HepG2 (cell line): ENCODE data around the gene TLR3. TPM values are rescaled to one million over a fixed set of nuclear protein-coding genes. Genes with fewer than 3 reads are reported as not detected.

ENCODE experiments used
- ATAC-seq: fragments of 200-7000 bp; cut with Tn5 transposase; 3 replicates; pipeline ENCODE4 v1.9.1; 2020; ENCODE audit warnings: mild to moderate bottlenecking, moderate library complexity
- BruUV-seq: library from RNA; stranded (reverse); fragments of 400-500 nt; replicated peaks from 2 replicates; lab custom pipeline; 2021; lab: Mats Ljungman, UMichigan
- CTCF ChIA-PET: fragments of 300-600 bp; formaldehyde crosslinking; extraction: SDS; loops from one replicate; lab custom pipeline; 2021; ENCODE audit warnings: low total read pairs, inconsistent platforms, low intra/inter-chr PET ratio; lab: Yijun Ruan, JAX
- POLR2A ChIA-PET: fragments of 350-600 bp; sonication (Branson Sonifier 250); formaldehyde crosslinking; loops from one replicate; lab custom pipeline; 2020; ENCODE audit warnings: antibody characterized with exemption, inconsistent platforms; lab: Yijun Ruan, JAX
- DNase-seq: peaks from one replicate; pipeline ENCODE4 v3.0.0-alpha.2; 2015; ENCODE audit warnings: low spot score
- FAIRE-seq: peaks from 3 replicates; lab custom pipeline; 2011; peaks lifted over from hg19 to GRCh38; lab: Jason Lieb, UNC
- H2AFZ ChIP-seq: one replicate; pipeline ENCODE4 v1.6.1; 2011; ENCODE audit warnings: low read length, inconsistent platforms
- H3K27ac ChIP-seq: fragments of 300-600 bp; 3 replicates; pipeline ENCODE4 v1.8.0; 2011; ENCODE audit warnings: mixed run types, mild to moderate bottlenecking, mixed read lengths, low read length, inconsistent platforms; ENCODE audit not compliant: insufficient read depth; ENCODE audit errors: extremely low read length
- H3K27me3 ChIP-seq, 2 experiments: fragments of 200-600 bp in 1 of 2; 2 replicates in 1 of 2; 3 replicates in 1 of 2; pipeline versions ENCODE4 v1.6.0 to v1.8.0; 2011; ENCODE audit warnings: low read length in 2 of 2, mild to moderate bottlenecking in 2 of 2, moderate library complexity in 2 of 2, inconsistent platforms in 1 of 2; ENCODE audit not compliant: insufficient read depth in 2 of 2, control insufficient read depth in 1 of 2
- H3K36me3 ChIP-seq, 2 experiments: fragments of 200-600 bp in 1 of 2; replicated peaks in 1 of 2; 2 replicates in 1 of 2; 3 replicates in 1 of 2; pipeline versions ENCODE4 v1.5.1 to v1.8.0; 2011; ENCODE audit warnings: low read length in 2 of 2, inconsistent platforms in 1 of 2; ENCODE audit not compliant: insufficient read depth in 2 of 2, control insufficient read depth in 1 of 2
- H3K4me1 ChIP-seq: 2 replicates; pipeline ENCODE4 v1.5.1; 2012; ENCODE audit warnings: low read length, inconsistent platforms; ENCODE audit not compliant: insufficient read depth
- H3K4me2 ChIP-seq: 2 replicates; pipeline ENCODE4 v1.6.0; 2011; ENCODE audit warnings: low read depth, low read length, inconsistent platforms
- H3K4me3 ChIP-seq, 3 experiments: fragments of 200-600 bp in 1 of 3; sonication (generic), shearing (Covaris generic) in 1 of 3; replicated peaks in 1 of 3; 2 replicates each; pipeline ENCODE4 v1.5.1; 2011 to 2016; ENCODE audit warnings: low read length in 3 of 3, inconsistent platforms in 2 of 3, low read depth in 2 of 3, mild to moderate bottlenecking in 2 of 3, control low read depth in 1 of 3, mixed read lengths in 1 of 3; ENCODE audit not compliant: insufficient read depth in 1 of 3
- H3K79me2 ChIP-seq: one replicate; pipeline ENCODE4 v1.6.1; 2011; ENCODE audit warnings: low read length, inconsistent platforms; ENCODE audit not compliant: insufficient read depth
- H3K9ac ChIP-seq: 2 replicates; pipeline ENCODE4 v1.6.0; 2011; ENCODE audit warnings: mild to moderate bottlenecking, low read depth, low read length, inconsistent platforms; ENCODE audit not compliant: insufficient read depth
- H3K9me3 ChIP-seq: 2 replicates; pipeline ENCODE4 v1.5.1; 2012; ENCODE audit warnings: mild to moderate bottlenecking, low read length
- H4K20me1 ChIP-seq: 2 replicates; pipeline ENCODE4 v1.6.0; 2011; ENCODE audit warnings: inconsistent platforms, mild to moderate bottlenecking, low read length, moderate library complexity; ENCODE audit not compliant: insufficient read depth
- CHD4 ChIP-seq: fragments of 200-600 bp; sonication (generic); IDR thresholded peaks from 2 replicates; pipeline ENCODE4 v1.7.0; 2017; ENCODE audit warnings: mild to moderate bottlenecking, low read length, borderline replicate concordance
- MZF1 ChIP-seq: sonication (generic); formaldehyde crosslinking; IDR thresholded peaks from 2 replicates; pipeline ENCODE4 v1.8.1; 2023; ENCODE audit warnings: mild to moderate bottlenecking, missing genetic modification reagents, borderline replicate concordance
- NFKBIZ ChIP-seq: IDR thresholded peaks from 2 replicates; pipeline ENCODE4 v1.6.1; 2018; ENCODE audit warnings: missing genetic modification reagents, missing compliant biosample characterization
- RAD21 ChIP-seq: fragments of 450-650 bp; formaldehyde crosslinking; IDR thresholded peaks from 2 replicates; pipeline ENCODE4 v1.5.0; 2020; ENCODE audit warnings: mild to moderate bottlenecking
- ZFP41 ChIP-seq: sonication (generic); formaldehyde crosslinking; IDR thresholded peaks from 2 replicates; pipeline ENCODE4 v1.4.0; 2020; ENCODE audit warnings: mild to moderate bottlenecking, missing genetic modification reagents, borderline replicate concordance
- ZNF251 ChIP-seq: sonication (generic); formaldehyde crosslinking; IDR thresholded peaks from 2 replicates; pipeline ENCODE4 v1.9.0; 2021; ENCODE audit warnings: mild to moderate bottlenecking, missing genetic modification reagents
- ZNF570 ChIP-seq: sonication (generic); formaldehyde crosslinking; IDR thresholded peaks from 2 replicates; pipeline ENCODE4 v1.4.0; 2020; ENCODE audit warnings: mild to moderate bottlenecking, missing genetic modification reagents, borderline replicate concordance
- ZNF737 ChIP-seq: sonication (generic); formaldehyde crosslinking; IDR thresholded peaks from 2 replicates; pipeline ENCODE4 v1.5.0; 2020; ENCODE audit warnings: missing genetic modification reagents, mild to moderate bottlenecking, borderline replicate concordance
- WGBS: methylation state at CpG from one replicate; pipeline ENCODE4 v1.1.6; 2017; ENCODE audit warnings: low lambda C conversion rate; 5-methylcytosine and 5-hydroxymethylcytosine counted together
- in situ Hi-C: cut with HindIII; loops from 2 replicates; pipeline ENCODE4 v1.10.0; 2017; ENCODE audit warnings: low pct_unique_long_range_greater_than_20kb; ENCODE audit not compliant: extremely low pct_ligation_motif_present
- intact Hi-C: fragments of 100-400 bp; cut with micrococcal nuclease; formaldehyde crosslinking; loops from one replicate; pipeline ENCODE4 v1.10.0; 2022; ENCODE audit not compliant: unreplicated experiment
- polyA plus RNA-seq, 8 experiments: library from polyadenylated mRNA; depleted of rRNA in 3 of 8; stranded (reverse) in 7 of 8; unstranded in 1 of 8; fragments of >200 nt; fragmentation: Illumina TruSeq in 4 of 8; extraction: Trizol in 4 of 8; gene quantifications; 2 replicates each; pipeline versions ENCODE4 v1.2.1 to v1.2.3, GENCODE V29; 2011 to 2016; ENCODE audit warnings: low read depth in 4 of 8, missing spikeins in 1 of 8, mixed read lengths in 1 of 8; ENCODE audit not compliant: insufficient read depth in 1 of 8
- total RNA-seq, 5 experiments: library from RNA; depleted of rRNA; stranded (reverse); fragments of >200 nt; fragmentation: Illumina TruSeq; extraction: Trizol; gene quantifications; 2 replicates each; pipeline ENCODE4 v1.2.3, GENCODE V29; 2016; ENCODE audit warnings: low read depth in 1 of 5
- TF ChIP-seq, protein P1 (sequence below): IDR thresholded peaks from 2 replicates; pipeline ENCODE4 v1.6.1; 2012; ENCODE audit warnings: inconsistent platforms

Gene TLR3
- total and polyA plus RNA-seq, 2 of the 13 experiments (the other 11 are each of a cell fraction or from before 2014, with no cell fraction given), result 0.11 to 0.38 TPM

DNA sequence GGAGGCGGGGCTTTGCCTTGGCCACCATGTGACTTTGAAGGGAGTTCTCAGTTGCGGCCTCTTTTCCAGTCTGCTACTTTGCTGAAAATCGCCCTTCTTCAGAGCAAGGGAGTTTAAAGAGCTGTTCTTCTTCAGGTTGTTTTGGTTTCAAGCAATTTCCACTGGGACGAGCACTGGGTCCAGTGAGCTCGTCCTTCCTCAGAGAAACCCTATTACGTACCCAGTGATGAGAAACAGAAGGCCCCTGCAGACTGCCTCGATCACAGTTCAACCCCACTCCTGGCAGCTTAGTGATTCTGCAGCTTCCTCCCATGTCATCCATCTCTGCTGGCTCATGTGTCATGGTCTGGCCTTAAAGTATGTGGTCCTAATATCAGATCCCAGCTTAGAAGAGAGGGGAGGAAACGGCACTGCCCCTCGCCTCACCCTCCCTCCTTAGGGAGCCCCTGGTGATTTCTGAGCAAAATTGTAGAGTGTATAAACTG lies 27.8 kb downstream of the TLR3 start:
- Histone ChIP-seq H3K36me3 (no peaks in the 10 kb centered on the region), H3K4me2 (no peak overlapping the region), H3K9me3 (no peaks in the 10 kb centered on the region), H3K27me3 (peaks cover 2 to 23% of the 10 kb centered on the region in 2 experiments; a peak in 3 of 5 replicates), H3K79me2 (no peaks in the 10 kb centered on the region), H2AFZ (no peak overlapping the region), H3K4me3 (no peak overlapping the region), H3K9ac (no peak overlapping the region), H3K27ac (no peak overlapping the region), H4K20me1 (no peaks in the 10 kb centered on the region), H3K4me1 (no peaks in the 10 kb centered on the region; the same call in 1 of the 2 replicates)
- TF ChIP-seq NFKBIZ (no peak), ZFP41 (no peak), ZNF251 (CRISPR knock-in tag) (no peak), CHD4 (no peak), MZF1 (no peak)
- TF ChIP-seq, protein P1, sequence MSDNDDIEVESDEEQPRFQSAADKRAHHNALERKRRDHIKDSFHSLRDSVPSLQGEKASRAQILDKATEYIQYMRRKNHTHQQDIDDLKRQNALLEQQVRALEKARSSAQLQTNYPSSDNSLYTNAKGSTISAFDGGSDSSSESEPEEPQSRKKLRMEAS, result no peak
- CTCF ChIA-PET, result no interaction called here
- DNase-seq (no peak), ATAC-seq (no peak), FAIRE-seq (no peak)
- 32% methylated on average over 8 of the region's 9 CpGs for WGBS
- no TSS peak for BruUV-seq
- in situ Hi-C loops, result no loop called here
- intact Hi-C loops, result no loop called here
- POLR2A ChIA-PET, result no interaction called here

DNA sequence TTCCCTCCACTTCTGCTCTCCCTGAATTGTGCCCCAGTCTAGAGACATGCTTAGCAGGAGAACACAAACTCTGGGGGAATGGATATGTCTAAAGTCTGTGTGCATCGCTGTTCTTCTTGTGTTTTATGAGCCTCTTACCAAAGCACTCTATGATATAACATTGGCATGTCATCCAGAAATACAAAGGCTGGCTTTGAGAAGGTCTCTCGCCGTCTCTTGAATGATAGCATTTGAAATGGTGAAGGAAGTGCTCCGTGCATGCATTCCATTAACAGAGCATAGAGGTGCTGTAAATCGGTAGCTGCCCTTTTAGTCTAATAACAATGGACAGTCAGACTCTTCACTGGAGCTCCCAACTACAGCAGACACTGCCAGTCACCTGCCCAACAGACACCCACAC lies 28.4 kb downstream of the TLR3 start:
- Histone ChIP-seq H3K4me1 (no peaks in the 10 kb centered on the region; the same call in 1 of the 2 replicates), H3K4me2 (no peak overlapping the region), H3K4me3 (no peak overlapping the region), H2AFZ (no peak overlapping the region), H3K79me2 (no peaks in the 10 kb centered on the region), H3K27me3 (peaks cover 2 to 23% of the 10 kb centered on the region in 2 experiments; a peak in 3 of 5 replicates), H3K36me3 (no peaks in the 10 kb centered on the region), H3K9me3 (no peaks in the 10 kb centered on the region), H3K9ac (no peak overlapping the region), H3K27ac (no peak overlapping the region), H4K20me1 (no peaks in the 10 kb centered on the region)
- DNase-seq (no peak), ATAC-seq (no peak), FAIRE-seq (no peak)
- 18% methylated on average over 5 of the region's 5 CpGs for WGBS
- no TSS peak for BruUV-seq
- ChIA-PET POLR2A (no interaction called here), CTCF (no interaction called here)
- intact Hi-C loops, result no loop called here
- no peak for TF ChIP-seq ZNF570
- TF ChIP-seq ZNF737, result no peak
- no peak for TF ChIP-seq RAD21
- in situ Hi-C loops, result no loop called here
